Lung (tissue), 12 donors: ENCODE measurements around the gene PDK2. TPM values are rescaled to one million over a fixed set of nuclear protein-coding genes. Genes with fewer than 3 reads are reported as not detected.
A peak's percentile ranks its signal among the peaks of the same experiment; 100 is the strongest.

ENCODE experiments used
- ATAC-seq: fragments of 200-7000 bp; cut with Tn5 transposase; one replicate; pipeline ENCODE4 v1.9.1; 2020; ENCODE audit warnings: moderate number of reproducible peaks; ENCODE audit not compliant: insufficient read depth, low FRiP score
- DNase-seq, 3 donors: peaks; one replicate each; pipeline ENCODE4 v3.0.0-alpha.2; 2013 to 2017
- H3K27ac ChIP-seq, 2 donors: one replicate each; pipeline ENCODE4 v1.5.1; 2013; ENCODE audit warnings: mild to moderate bottlenecking in 2 of 2, moderate library complexity in 2 of 2, control low read depth in 1 of 2, inconsistent platforms in 1 of 2, low read depth in 1 of 2, low read length in 1 of 2
- H3K27me3 ChIP-seq, 3 donors: one replicate each; pipeline ENCODE4 v1.5.1; 2013; ENCODE audit warnings: low read length in 2 of 3; ENCODE audit not compliant: control insufficient read depth in 3 of 3, insufficient read depth in 3 of 3
- H3K36me3 ChIP-seq, 4 donors: one replicate each; pipeline ENCODE4 v1.5.1; 2013; ENCODE audit warnings: low read length in 4 of 4, mild to moderate bottlenecking in 1 of 4, moderate library complexity in 1 of 4; ENCODE audit not compliant: control insufficient read depth in 4 of 4, insufficient read depth in 4 of 4
- H3K4me1 ChIP-seq, 5 donors: one replicate each; pipeline ENCODE4 v1.5.1; 2013; ENCODE audit warnings: low read length in 5 of 5, mild to moderate bottlenecking in 2 of 5, moderate library complexity in 1 of 5; ENCODE audit not compliant: control insufficient read depth in 5 of 5, insufficient read depth in 5 of 5
- H3K4me3 ChIP-seq: one replicate; pipeline ENCODE4 v1.5.1; 2013; ENCODE audit warnings: mild to moderate bottlenecking, control low read depth, moderate library complexity
- H3K9ac ChIP-seq, 2 donors: one replicate each; pipeline ENCODE4 v1.5.1; 2013; ENCODE audit warnings: low read length in 2 of 2, control low read depth in 1 of 2; ENCODE audit not compliant: insufficient read depth in 1 of 2
- H3K9me3 ChIP-seq, 4 donors: one replicate each; pipeline ENCODE4 v1.5.1; 2013; ENCODE audit warnings: low read length in 3 of 4, mild to moderate bottlenecking in 1 of 4, moderate library complexity in 1 of 4; ENCODE audit not compliant: control insufficient read depth in 4 of 4, insufficient read depth in 3 of 4
- CTCF ChIP-seq: IDR thresholded peaks from 2 replicates; pipeline ENCODE4 v1.5.1; 2012; ENCODE audit warnings: mild to moderate bottlenecking; ENCODE audit errors: control extremely low read depth, extremely low read depth
- WGBS, 2 donors: extraction: QIAGEN DNeasy Blood & Tissue Kit; methylation state at CpG; one replicate each; pipeline ENCODE4 v1.1.7; 2013; 5-methylcytosine and 5-hydroxymethylcytosine counted together
- polyA plus RNA-seq, 2 donors: library from polyadenylated mRNA; stranded (reverse); fragments of 200-250 nt; gene quantifications; one replicate each; pipeline ENCODE4 v1.2.1, GENCODE V29; 2013
- total RNA-seq, 2 donors: library from RNA; depleted of rRNA in 1 of 2; stranded (reverse); fragments of >200 nt in 1 of 2; gene quantifications; one replicate each; pipeline ENCODE4 v1.2.1, GENCODE V29; 2014 to 2021
- donor health status: control.
- donor health status: control.
- donor health status: Bipolar disorder and iron deficiency.
- donor health status: healthy.
- donor health status: DM: yes; HTN: yes; CAD: no.

Gene PDK2
- total and polyA plus RNA-seq, 4 donors, result 10.0 to 27.8 (median 19.4) TPM

- H3K4me1 ChIP-seq, result peaks cover 23 to 38% (median 36%) of the 10 kb centered on the region in 5 donors
- 51 to 70% methylated on average over 3 of the region's 3 CpGs for WGBS, 2 donors
- TF ChIP-seq CTCF, result no peak
- peak overlapping the region in 1 of 2 donors; percentile 38 for H3K9ac ChIP-seq
- H3K36me3 ChIP-seq, result peaks cover 0 to 17% (median 4%) of the 10 kb centered on the region in 4 donors
- H3K27me3 ChIP-seq, result no peaks in the 10 kb centered on the region
- H3K4me3 ChIP-seq, result no peak overlapping the region
- H3K27ac ChIP-seq, result peak overlapping the region; percentile 94 to 97
- ATAC-seq (no peak), DNase-seq (no peak)
- no peaks in the 10 kb centered on the region for H3K9me3 ChIP-seq
These were observed 30.1 kb upstream of the PDK2 start for GRCh38 chr17:50065056-50065455.

GRCh38 chr17:50066995-50067394 is 28.2 kb upstream of the PDK2 start:
- H3K27ac ChIP-seq, result peak overlapping the region in 1 of 2 donors; percentile 14
- H3K27me3 ChIP-seq, result no peaks in the 10 kb centered on the region
- H3K4me1 ChIP-seq, result peaks cover 11 to 23% (median 20%) of the 10 kb centered on the region in 5 donors
- DNase-seq, result no peak
- ATAC-seq, result no peak
- no peak overlapping the region for H3K9ac ChIP-seq
- peaks cover 0 to 11% (median 0%) of the 10 kb centered on the region in 4 donors for H3K9me3 ChIP-seq
- 97 to 100% methylated on average over 2 of the region's 2 CpGs for WGBS, 2 donors
- TF ChIP-seq CTCF, result no peak
- H3K36me3 ChIP-seq, result peaks cover 0 to 32% (median 10%) of the 10 kb centered on the region in 4 donors
- no peak overlapping the region for H3K4me3 ChIP-seq

GRCh38 chr17:50067996-50068395 is 27.2 kb upstream of the PDK2 start:
- TF ChIP-seq CTCF, result no peak
- no peak overlapping the region for H3K9ac ChIP-seq

More at GRCh38 chr17:50067996-50068395, 27.2 kb upstream of the PDK2 start:
- WGBS, 2 donors, result 95 to 97% methylated on average over 13 of the region's 13 CpGs
- Histone ChIP-seq H3K27me3 (no peaks in the 10 kb centered on the region), H3K27ac (no peak overlapping the region), H3K36me3 (peaks cover 0 to 39% (median 10%) of the 10 kb centered on the region in 4 donors), H3K4me1 (peaks cover 5 to 16% (median 12%) of the 10 kb centered on the region in 5 donors), H3K4me3 (no peak overlapping the region), H3K9me3 (peaks cover 0 to 11% (median 0%) of the 10 kb centered on the region in 4 donors)
- no peak for ATAC-seq
- no peak for DNase-seq
